ENCODE measurements around the gene MXD1. TPM values are rescaled to one million over a fixed set of nuclear protein-coding genes. Genes with fewer than 3 reads are reported as not detected.

MXD1 gene
- total and polyA plus RNA-seq, 2 experiments from 2014 or later: 1.8 to 3.9 TPM

- no peak overlapping the region for H3K4me2 ChIP-seq
- 0 out of 2 replicates have a peak, but pooled peaks cover 3% of the 10 kb centered on the region for H3F3A ChIP-seq (replicated peaks; ENCODE audit: low read depth)
- no peaks in the 10 kb centered on the region for H3K27me3 ChIP-seq (ENCODE audit: insufficient read depth)
- H3K9me2 ChIP-seq (ENCODE audit: insufficient read depth): no peaks in the 10 kb centered on the region
- no peaks in the 10 kb centered on the region; the same call in 1 of the 2 replicates for H4K20me1 ChIP-seq (replicated peaks; ENCODE audit: insufficient read depth)
- Mint-ChIP-seq H3K4me1 (peaks cover 3% of the 10 kb centered on the region; the same call in 1 of the 3 replicates), H3K36me3 (ENCODE audit: low read depth) (no peaks in the 10 kb centered on the region), H3K27me3 (ENCODE audit: insufficient read depth, low read depth, poor library complexity) (peaks cover 3% of the 10 kb centered on the region), H3K9me3 (no peaks in the 10 kb centered on the region), H3K27ac (no peak overlapping the region), H3K4me3 (no peak overlapping the region)
- no peak overlapping the region for H2AFZ ChIP-seq
- H3K36me3 ChIP-seq (ENCODE audit: insufficient read depth): no peaks in the 10 kb centered on the region
- H3K4me3 ChIP-seq: no peak overlapping the region
- no peaks in the 10 kb centered on the region for H3K79me2 ChIP-seq (replicated peaks; ENCODE audit: insufficient read depth)
- ATAC-seq (no peak), DNase-seq (ENCODE audit: low spot score) (no peak)
- TF ChIP-seq, protein P1, sequence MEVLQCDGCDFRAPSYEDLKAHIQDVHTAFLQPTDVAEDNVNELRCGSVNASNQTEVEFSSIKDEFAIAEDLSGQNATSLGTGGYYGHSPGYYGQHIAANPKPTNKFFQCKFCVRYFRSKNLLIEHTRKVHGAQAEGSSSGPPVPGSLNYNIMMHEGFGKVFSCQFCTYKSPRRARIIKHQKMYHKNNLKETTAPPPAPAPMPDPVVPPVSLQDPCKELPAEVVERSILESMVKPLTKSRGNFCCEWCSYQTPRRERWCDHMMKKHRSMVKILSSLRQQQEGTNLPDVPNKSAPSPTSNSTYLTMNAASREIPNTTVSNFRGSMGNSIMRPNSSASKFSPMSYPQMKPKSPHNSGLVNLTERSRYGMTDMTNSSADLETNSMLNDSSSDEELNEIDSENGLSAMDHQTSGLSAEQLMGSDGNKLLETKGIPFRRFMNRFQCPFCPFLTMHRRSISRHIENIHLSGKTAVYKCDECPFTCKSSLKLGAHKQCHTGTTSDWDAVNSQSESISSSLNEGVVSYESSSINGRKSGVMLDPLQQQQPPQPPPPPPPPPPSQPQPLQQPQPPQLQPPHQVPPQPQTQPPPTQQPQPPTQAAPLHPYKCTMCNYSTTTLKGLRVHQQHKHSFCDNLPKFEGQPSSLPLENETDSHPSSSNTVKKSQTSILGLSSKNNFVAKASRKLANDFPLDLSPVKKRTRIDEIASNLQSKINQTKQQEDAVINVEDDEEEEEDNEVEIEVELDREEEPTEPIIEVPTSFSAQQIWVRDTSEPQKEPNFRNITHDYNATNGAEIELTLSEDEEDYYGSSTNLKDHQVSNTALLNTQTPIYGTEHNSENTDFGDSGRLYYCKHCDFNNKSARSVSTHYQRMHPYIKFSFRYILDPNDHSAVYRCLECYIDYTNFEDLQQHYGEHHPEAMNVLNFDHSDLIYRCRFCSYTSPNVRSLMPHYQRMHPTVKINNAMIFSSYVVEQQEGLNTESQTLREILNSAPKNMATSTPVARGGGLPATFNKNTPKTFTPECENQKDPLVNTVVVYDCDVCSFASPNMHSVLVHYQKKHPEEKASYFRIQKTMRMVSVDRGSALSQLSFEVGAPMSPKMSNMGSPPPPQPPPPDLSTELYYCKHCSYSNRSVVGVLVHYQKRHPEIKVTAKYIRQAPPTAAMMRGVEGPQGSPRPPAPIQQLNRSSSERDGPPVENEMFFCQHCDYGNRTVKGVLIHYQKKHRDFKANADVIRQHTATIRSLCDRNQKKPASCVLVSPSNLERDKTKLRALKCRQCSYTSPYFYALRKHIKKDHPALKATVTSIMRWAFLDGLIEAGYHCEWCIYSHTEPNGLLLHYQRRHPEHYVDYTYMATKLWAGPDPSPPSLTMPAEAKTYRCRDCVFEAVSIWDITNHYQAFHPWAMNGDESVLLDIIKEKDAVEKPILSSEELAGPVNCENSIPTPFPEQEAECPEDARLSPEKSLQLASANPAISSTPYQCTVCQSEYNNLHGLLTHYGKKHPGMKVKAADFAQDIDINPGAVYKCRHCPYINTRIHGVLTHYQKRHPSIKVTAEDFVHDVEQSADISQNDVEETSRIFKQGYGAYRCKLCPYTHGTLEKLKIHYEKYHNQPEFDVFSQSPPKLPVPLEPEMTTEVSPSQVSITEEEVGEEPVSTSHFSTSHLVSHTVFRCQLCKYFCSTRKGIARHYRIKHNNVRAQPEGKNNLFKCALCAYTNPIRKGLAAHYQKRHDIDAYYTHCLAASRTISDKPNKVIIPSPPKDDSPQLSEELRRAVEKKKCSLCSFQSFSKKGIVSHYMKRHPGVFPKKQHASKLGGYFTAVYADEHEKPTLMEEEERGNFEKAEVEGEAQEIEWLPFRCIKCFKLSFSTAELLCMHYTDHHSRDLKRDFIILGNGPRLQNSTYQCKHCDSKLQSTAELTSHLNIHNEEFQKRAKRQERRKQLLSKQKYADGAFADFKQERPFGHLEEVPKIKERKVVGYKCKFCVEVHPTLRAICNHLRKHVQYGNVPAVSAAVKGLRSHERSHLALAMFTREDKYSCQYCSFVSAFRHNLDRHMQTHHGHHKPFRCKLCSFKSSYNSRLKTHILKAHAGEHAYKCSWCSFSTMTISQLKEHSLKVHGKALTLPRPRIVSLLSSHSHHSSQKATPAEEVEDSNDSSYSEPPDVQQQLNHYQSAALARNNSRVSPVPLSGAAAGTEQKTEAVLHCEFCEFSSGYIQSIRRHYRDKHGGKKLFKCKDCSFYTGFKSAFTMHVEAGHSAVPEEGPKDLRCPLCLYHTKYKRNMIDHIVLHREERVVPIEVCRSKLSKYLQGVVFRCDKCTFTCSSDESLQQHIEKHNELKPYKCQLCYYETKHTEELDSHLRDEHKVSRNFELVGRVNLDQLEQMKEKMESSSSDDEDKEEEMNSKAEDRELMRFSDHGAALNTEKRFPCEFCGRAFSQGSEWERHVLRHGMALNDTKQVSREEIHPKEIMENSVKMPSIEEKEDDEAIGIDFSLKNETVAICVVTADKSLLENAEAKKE (CRISPR knock-in tag; IDR thresholded peaks at IDR 0.05): no peak
- TF ChIP-seq NANOG (IDR thresholded peaks at IDR 0.05; ENCODE audit: borderline replicate concordance) (no peak), EZH2 (IDR thresholded peaks at IDR 0.05; ENCODE audit: low read depth, unreplicated experiment) (no peak), POLR2AphosphoS5 (IDR thresholded peaks at IDR 0.05; ENCODE audit: low read depth) (no peak), JUNB (IDR thresholded peaks at IDR 0.05; ENCODE audit: unreplicated experiment) (no peak), ZNF331 (CRISPR knock-in tag; IDR thresholded peaks at IDR 0.05; ENCODE audit: low read depth) (no peak), STAT1 (IDR thresholded peaks at IDR 0.05; ENCODE audit: unreplicated experiment) (no peak), ETS1 (IDR thresholded peaks at IDR 0.05) (no peak), CREB1 (CRISPR knock-in tag; IDR thresholded peaks at IDR 0.05; ENCODE audit: low read depth) (no peak), ZNF114 (CRISPR knock-in tag; IDR thresholded peaks at IDR 0.05) (no peak), EZH2phosphoT487 (IDR thresholded peaks at IDR 0.05; ENCODE audit: unreplicated experiment) (no peak)
- TF ChIP-seq, protein P2, sequence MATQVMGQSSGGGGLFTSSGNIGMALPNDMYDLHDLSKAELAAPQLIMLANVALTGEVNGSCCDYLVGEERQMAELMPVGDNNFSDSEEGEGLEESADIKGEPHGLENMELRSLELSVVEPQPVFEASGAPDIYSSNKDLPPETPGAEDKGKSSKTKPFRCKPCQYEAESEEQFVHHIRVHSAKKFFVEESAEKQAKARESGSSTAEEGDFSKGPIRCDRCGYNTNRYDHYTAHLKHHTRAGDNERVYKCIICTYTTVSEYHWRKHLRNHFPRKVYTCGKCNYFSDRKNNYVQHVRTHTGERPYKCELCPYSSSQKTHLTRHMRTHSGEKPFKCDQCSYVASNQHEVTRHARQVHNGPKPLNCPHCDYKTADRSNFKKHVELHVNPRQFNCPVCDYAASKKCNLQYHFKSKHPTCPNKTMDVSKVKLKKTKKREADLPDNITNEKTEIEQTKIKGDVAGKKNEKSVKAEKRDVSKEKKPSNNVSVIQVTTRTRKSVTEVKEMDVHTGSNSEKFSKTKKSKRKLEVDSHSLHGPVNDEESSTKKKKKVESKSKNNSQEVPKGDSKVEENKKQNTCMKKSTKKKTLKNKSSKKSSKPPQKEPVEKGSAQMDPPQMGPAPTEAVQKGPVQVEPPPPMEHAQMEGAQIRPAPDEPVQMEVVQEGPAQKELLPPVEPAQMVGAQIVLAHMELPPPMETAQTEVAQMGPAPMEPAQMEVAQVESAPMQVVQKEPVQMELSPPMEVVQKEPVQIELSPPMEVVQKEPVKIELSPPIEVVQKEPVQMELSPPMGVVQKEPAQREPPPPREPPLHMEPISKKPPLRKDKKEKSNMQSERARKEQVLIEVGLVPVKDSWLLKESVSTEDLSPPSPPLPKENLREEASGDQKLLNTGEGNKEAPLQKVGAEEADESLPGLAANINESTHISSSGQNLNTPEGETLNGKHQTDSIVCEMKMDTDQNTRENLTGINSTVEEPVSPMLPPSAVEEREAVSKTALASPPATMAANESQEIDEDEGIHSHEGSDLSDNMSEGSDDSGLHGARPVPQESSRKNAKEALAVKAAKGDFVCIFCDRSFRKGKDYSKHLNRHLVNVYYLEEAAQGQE (IDR thresholded peaks at IDR 0.05; ENCODE audit: unreplicated experiment): no peak
- TF ChIP-seq, protein P3, sequence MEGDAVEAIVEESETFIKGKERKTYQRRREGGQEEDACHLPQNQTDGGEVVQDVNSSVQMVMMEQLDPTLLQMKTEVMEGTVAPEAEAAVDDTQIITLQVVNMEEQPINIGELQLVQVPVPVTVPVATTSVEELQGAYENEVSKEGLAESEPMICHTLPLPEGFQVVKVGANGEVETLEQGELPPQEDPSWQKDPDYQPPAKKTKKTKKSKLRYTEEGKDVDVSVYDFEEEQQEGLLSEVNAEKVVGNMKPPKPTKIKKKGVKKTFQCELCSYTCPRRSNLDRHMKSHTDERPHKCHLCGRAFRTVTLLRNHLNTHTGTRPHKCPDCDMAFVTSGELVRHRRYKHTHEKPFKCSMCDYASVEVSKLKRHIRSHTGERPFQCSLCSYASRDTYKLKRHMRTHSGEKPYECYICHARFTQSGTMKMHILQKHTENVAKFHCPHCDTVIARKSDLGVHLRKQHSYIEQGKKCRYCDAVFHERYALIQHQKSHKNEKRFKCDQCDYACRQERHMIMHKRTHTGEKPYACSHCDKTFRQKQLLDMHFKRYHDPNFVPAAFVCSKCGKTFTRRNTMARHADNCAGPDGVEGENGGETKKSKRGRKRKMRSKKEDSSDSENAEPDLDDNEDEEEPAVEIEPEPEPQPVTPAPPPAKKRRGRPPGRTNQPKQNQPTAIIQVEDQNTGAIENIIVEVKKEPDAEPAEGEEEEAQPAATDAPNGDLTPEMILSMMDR (conservative IDR thresholded peaks at IDR 0.05; ENCODE audit: low read depth in 2 of 2): no peak
- H3K27ac ChIP-seq (ENCODE audit: low read depth): no peak overlapping the region
- no peaks in the 10 kb centered on the region for H3K4me1 ChIP-seq (ENCODE audit: insufficient read depth)
These were observed 35.3 kb downstream of the MXD1 start for GRCh38 chr2:69950241-69950640.

Data from GM23338 (cell line).